K562 (cell line): ENCODE measurements around the gene SUMO3. TPM values are rescaled to one million over a fixed set of nuclear protein-coding genes. Genes with fewer than 3 reads are reported as not detected.

Source experiments
- ATAC-seq: fragments of 200-7000 bp; cut with Tn5 transposase; 3 replicates; pipeline ENCODE4 v1.9.1; 2020; ENCODE audit warnings: moderate library complexity
- BruUV-seq: library from RNA; stranded (reverse); fragments of 400-500 nt; replicated peaks from 2 replicates; lab custom pipeline; 2021; lab: Mats Ljungman, UMichigan
- CTCF ChIA-PET: fragments of 300-600 bp; formaldehyde crosslinking; extraction: SDS; loops from one replicate; lab custom pipeline; 2021; ENCODE audit warnings: low intra/inter-chr PET ratio; lab: Yijun Ruan, JAX
- POLR2A ChIA-PET: fragments of 300-600, 350-650 bp; sonication (Branson Sonifier 250); formaldehyde crosslinking; extraction: SDS; loops from one replicate; lab custom pipeline; 2021; ENCODE audit warnings: antibody characterized with exemption, inconsistent platforms; lab: Yijun Ruan, JAX
- DNase-seq, 4 experiments: peaks; one replicate each; pipeline versions ENCODE4 v3.0.0 to v3.0.0-alpha.2; 2011 to 2018; ENCODE audit warnings: low spot score in 3 of 4, mixed read lengths in 3 of 4; ENCODE audit errors: extremely low read depth in 1 of 4
- FAIRE-seq: peaks from 2 replicates; lab custom pipeline; 2011; peaks lifted over from hg19 to GRCh38; lab: Jason Lieb, UNC
- H2AFZ ChIP-seq: 2 replicates; pipeline ENCODE4 v1.6.0; 2011; ENCODE audit warnings: low read depth, low read length, control low read depth, inconsistent platforms
- H3K27ac ChIP-seq: fragments of 200-600 bp; 3 replicates; pipeline ENCODE4 v1.8.0; 2011; ENCODE audit warnings: low read depth, mild to moderate bottlenecking, control low read depth, inconsistent platforms, low read length, moderate library complexity, mixed read lengths; ENCODE audit errors: extremely low read depth
- H3K27me3 ChIP-seq, 2 experiments: fragments of 300-600 bp in 1 of 2; 2 replicates in 1 of 2; 3 replicates in 1 of 2; pipeline versions ENCODE4 v1.6.0 to v1.8.0; 2011; ENCODE audit warnings: inconsistent platforms in 2 of 2, low read length in 2 of 2, mild to moderate bottlenecking in 1 of 2, mixed read lengths in 1 of 2, moderate library complexity in 1 of 2; ENCODE audit not compliant: control insufficient read depth in 2 of 2, insufficient read depth in 2 of 2
- H3K36me3 ChIP-seq: fragments of 300-600 bp; 3 replicates; pipeline ENCODE4 v1.8.0; 2011; ENCODE audit warnings: mild to moderate bottlenecking, low read length, inconsistent platforms; ENCODE audit not compliant: control insufficient read depth, insufficient read depth
- H3K4me1 ChIP-seq, 2 experiments: fragments of 200-600 bp in 1 of 2; replicated peaks in 1 of 2; 2 replicates in 1 of 2; 3 replicates in 1 of 2; pipeline versions ENCODE4 v1.5.1 to v1.8.0; 2011; ENCODE audit warnings: inconsistent platforms in 2 of 2, low read length in 2 of 2, mild to moderate bottlenecking in 1 of 2, mixed read lengths in 1 of 2, moderate library complexity in 1 of 2; ENCODE audit not compliant: control insufficient read depth in 2 of 2, insufficient read depth in 2 of 2
- H3K4me2 ChIP-seq: 2 replicates; pipeline ENCODE4 v1.6.1; 2011; ENCODE audit warnings: low read length, control low read depth, inconsistent platforms, mixed read lengths; ENCODE audit not compliant: insufficient read depth
- H3K4me3 ChIP-seq: fragments of 200-600 bp; sonication (generic), shearing (Covaris generic); 2 replicates; pipeline ENCODE4 v1.5.1; 2016; ENCODE audit warnings: control low read depth, inconsistent platforms
- H3K79me2 ChIP-seq: fragments of 200-600 bp; 3 replicates; pipeline ENCODE4 v1.8.0; 2011; ENCODE audit warnings: low read length, inconsistent platforms; ENCODE audit not compliant: control insufficient read depth, insufficient read depth
- H3K9ac ChIP-seq, 2 experiments: 2 replicates each; pipeline versions ENCODE4 v1.6.0 to v1.6.1; 2011; ENCODE audit warnings: low read depth in 2 of 2, low read length in 2 of 2, control low read depth in 1 of 2, inconsistent platforms in 1 of 2, mild to moderate bottlenecking in 1 of 2, mixed read lengths in 1 of 2; ENCODE audit not compliant: insufficient read depth in 1 of 2
- H3K9me1 ChIP-seq: one replicate; pipeline ENCODE4 v1.6.0; 2011; ENCODE audit warnings: inconsistent platforms, mild to moderate bottlenecking, low read length, moderate library complexity; ENCODE audit not compliant: control insufficient read depth, insufficient read depth
- H3K9me3 ChIP-seq: replicated peaks from 2 replicates; pipeline ENCODE4 v1.5.1; 2011; ENCODE audit warnings: low read depth, low read length, inconsistent platforms; ENCODE audit not compliant: control insufficient read depth, insufficient read depth
- H4K20me1 ChIP-seq: replicated peaks from 2 replicates; pipeline ENCODE4 v1.6.1; 2011; ENCODE audit warnings: low read length, inconsistent platforms, mixed read lengths; ENCODE audit not compliant: control insufficient read depth, insufficient read depth
- ARID2 ChIP-seq: fragments of 450-650 bp; IDR thresholded peaks from 2 replicates; pipeline ENCODE4 v1.6.1; 2017; ENCODE audit warnings: antibody characterized with exemption, mild to moderate bottlenecking
- ASH1L ChIP-seq: fragments of 450-650 bp; IDR thresholded peaks from 2 replicates; pipeline ENCODE4 v1.6.1; 2018; ENCODE audit warnings: borderline replicate concordance, mild to moderate bottlenecking, low read depth; ENCODE audit not compliant: partially characterized antibody
- ETV1 ChIP-seq: fragments of 450-650 bp; conservative IDR thresholded peaks from 2 replicates; pipeline ENCODE4 v1.6.1; 2016; ENCODE audit warnings: missing genetic modification characterization, control low read depth, low read depth, missing compliant biosample characterization
- FOS ChIP-seq: IDR thresholded peaks from 3 replicates; pipeline ENCODE4 v1.6.1; 2011; ENCODE audit not compliant: insufficient read length; ENCODE audit errors: extremely low read depth
- PCBP1 ChIP-seq: fragments of 200-400 bp; formaldehyde crosslinking; IDR thresholded peaks from 2 replicates; pipeline ENCODE4 v1.6.1; 2018; ENCODE audit warnings: mild to moderate bottlenecking, low read depth, low read length; ENCODE audit not compliant: poor library complexity, severe bottlenecking
- POLR2G ChIP-seq: fragments of 200-400 bp; formaldehyde crosslinking; IDR thresholded peaks from 2 replicates; pipeline ENCODE4 v1.6.1; 2017; ENCODE audit warnings: low read depth, mild to moderate bottlenecking, antibody characterized with exemption, low read length, moderate library complexity
- RBM22 ChIP-seq: fragments of 200-400 bp; formaldehyde crosslinking; IDR thresholded peaks from 2 replicates; pipeline ENCODE4 v1.6.1; 2018; ENCODE audit warnings: low read length, low read depth; ENCODE audit not compliant: poor library complexity, severe bottlenecking
- SNAPC5 ChIP-seq: fragments of 250-450 bp; sonication (Bioruptor Pico); IDR thresholded peaks from 2 replicates; pipeline ENCODE4 v1.8.0; 2021; ENCODE audit warnings: moderate library complexity, mild to moderate bottlenecking, inconsistent platforms
- THAP7 ChIP-seq: fragments of 250-450 bp; sonication (Bioruptor Pico); IDR thresholded peaks from 2 replicates; pipeline ENCODE4 v1.5.0; 2021
- WGBS: fragments of 100-300 bp; shearing (Covaris generic); methylation state at CpG from one replicate; pipeline ENCODE4 v1.1.6; 2016; ENCODE audit warnings: low coverage, mixed read lengths; ENCODE audit not compliant: insufficient coverage; ENCODE audit errors: missing lambda C conversion rate; 5-methylcytosine and 5-hydroxymethylcytosine counted together
- in situ Hi-C: fragments of 300-500 bp; cut with MboI; formaldehyde crosslinking; loops from 4 replicates; pipeline ENCODE4 v1.15.0; 2018; ENCODE audit warnings: inconsistent platforms, mixed read lengths
- intact Hi-C: fragments of 100-400 bp; cut with micrococcal nuclease; formaldehyde crosslinking; loops from 2 replicates; pipeline ENCODE4 v1.14.2; 2022
- polyA plus RNA-seq, 8 experiments: library from polyadenylated mRNA; depleted of rRNA in 4 of 8; stranded (reverse) in 5 of 8; unstranded in 3 of 8; fragments of >200 nt; fragmentation: Nextera tagmentation in 2 of 8; fragmentation: Illumina TruSeq in 1 of 8; extraction: Ambion mirVana in 2 of 8; extraction: Trizol in 1 of 8; gene quantifications; 2 replicates each; pipeline versions ENCODE4 v1.2.1 to v1.2.3, GENCODE V29; 2011 to 2014; ENCODE audit warnings: inconsistent platforms in 1 of 8, missing spikeins in 1 of 8
- total RNA-seq, 7 experiments: library from RNA; depleted of rRNA in 6 of 7; stranded (reverse); fragments of >200 nt in 6 of 7; fragmentation: Illumina TruSeq in 2 of 7; extraction: Trizol in 2 of 7; gene quantifications; 2 replicates each; pipeline versions ENCODE4 v1.2.1 to v1.2.3, GENCODE V29; 2011 to 2021; ENCODE audit warnings: low replicate concordance in 1 of 7

Gene SUMO3
- total and polyA plus RNA-seq, 9 of the 15 experiments (the other 6 are each of a cell fraction or from before 2014, with no cell fraction given): 13.9 to 143 (median 113) TPM

- peaks cover 47% of the 10 kb centered on the region for H3K36me3 ChIP-seq
- DNase-seq (no peak), FAIRE-seq (no peak)
- POLR2A ChIA-PET: interaction anchor here (1.0 kb wide), 1 partner anchor 13 kb away, joined by 3 read pairs; no protein-coding TSS in a partner anchor
- peaks cover 28 to 57% of the 10 kb centered on the region in 2 experiments for H3K4me1 ChIP-seq
- H3K4me2 ChIP-seq: no peak overlapping the region
- no peaks in the 10 kb centered on the region for H3K9me3 ChIP-seq
- intact Hi-C loops: loop anchor here (5.0 kb wide), 1 partner anchor 47 kb away; the partner anchor contains the start of gene UBE2G2
- no TSS peak for BruUV-seq
- no peak overlapping the region for H3K27ac ChIP-seq
- CTCF ChIA-PET: no interaction called here
- no peak overlapping the region; a peak in 1 of 4 replicates for H3K9ac ChIP-seq
- TF ChIP-seq RBM22 (peak; percentile 74), SNAPC5 (CRISPR knock-in tag) (no peak), ASH1L (no peak), FOS (no peak), THAP7 (CRISPR knock-in tag) (no peak), POLR2G (peak; percentile 67), ETV1 (tag) (no peak), ARID2 (no peak), PCBP1 (peak; percentile 27)
- TF ChIP-seq, all 486 proteins: peak for 3
- peaks cover 14% of the 10 kb centered on the region for H3K79me2 ChIP-seq
- H3K27me3 ChIP-seq: no peaks in the 10 kb centered on the region
- H3K4me3 ChIP-seq: no peak overlapping the region
- no peaks in the 10 kb centered on the region for H4K20me1 ChIP-seq
- in situ Hi-C loops: no loop called here
- H2AFZ ChIP-seq: no peak overlapping the region
- peaks cover 6% of the 10 kb centered on the region for H3K9me1 ChIP-seq
- 96% methylated on average over 36 of the region's 36 CpGs for WGBS
- ATAC-seq: no peak
These were observed 31.1 kb upstream of the SUMO3 start for GRCh38 chr21:44848821-44849521.
